Measurements from ENCODE around the gene GRID1.

GRCh38 chr10:85861513-85862197 lies 504.9 kb downstream of the GRID1 start:
- TF ChIP-seq EZH2 (IDR thresholded peaks at IDR 0.05; ENCODE audit: insufficient read depth, low read length) (no peak), CTCF (IDR thresholded peaks at IDR 0.05; ENCODE audit: insufficient read depth, low read depth, low read length) (no peak)
